Chondrocyte (in vitro differentiated cells): ENCODE data around the gene NLRC5. TPM values are rescaled to one million over a fixed set of nuclear protein-coding genes. Genes with fewer than 3 reads are reported as not detected.

ENCODE experiments used
- DNase-seq: peaks from one replicate; pipeline ENCODE4 v3.0.0; 2021; ENCODE audit warnings: mixed read lengths, low spot score
- H3K27ac Mint-ChIP-seq: one replicate; pipeline ENCODE4 v1.8.0; 2021; ENCODE audit warnings: mild to moderate bottlenecking, moderate library complexity, mixed read lengths; ENCODE audit not compliant: unreplicated experiment
- H3K27me3 Mint-ChIP-seq: 2 replicates; pipeline ENCODE4 v1.8.0; 2021; ENCODE audit warnings: low read depth, mixed read lengths
- H3K36me3 Mint-ChIP-seq: 2 replicates; pipeline ENCODE4 v1.8.0; 2021; ENCODE audit warnings: low read depth, mixed read lengths
- H3K4me1 Mint-ChIP-seq: 2 replicates; pipeline ENCODE4 v1.8.0; 2021; ENCODE audit warnings: low read depth, mild to moderate bottlenecking, mixed read lengths
- H3K4me3 Mint-ChIP-seq: one replicate; pipeline ENCODE4 v1.8.0; 2021; ENCODE audit warnings: mild to moderate bottlenecking, moderate library complexity, mixed read lengths; ENCODE audit not compliant: unreplicated experiment
- H3K9me3 Mint-ChIP-seq: 2 replicates; pipeline ENCODE4 v1.8.0; 2021; ENCODE audit warnings: low read depth, mixed read lengths
- total RNA-seq: library from RNA; stranded (reverse); gene quantifications from 3 replicates; pipeline ENCODE4 v1.2.1, GENCODE V29; 2021
- TF ChIP-seq, protein P1 (sequence below): fragments of 200-600 bp; sonication (generic); IDR thresholded peaks from 2 replicates; pipeline ENCODE4 v1.5.0; 2021; ENCODE audit warnings: antibody characterized with exemption, mild to moderate bottlenecking, moderate library complexity

The NLRC5 gene
- total RNA-seq, 1 donor from 2014 or later, result 6.3 TPM

DNA sequence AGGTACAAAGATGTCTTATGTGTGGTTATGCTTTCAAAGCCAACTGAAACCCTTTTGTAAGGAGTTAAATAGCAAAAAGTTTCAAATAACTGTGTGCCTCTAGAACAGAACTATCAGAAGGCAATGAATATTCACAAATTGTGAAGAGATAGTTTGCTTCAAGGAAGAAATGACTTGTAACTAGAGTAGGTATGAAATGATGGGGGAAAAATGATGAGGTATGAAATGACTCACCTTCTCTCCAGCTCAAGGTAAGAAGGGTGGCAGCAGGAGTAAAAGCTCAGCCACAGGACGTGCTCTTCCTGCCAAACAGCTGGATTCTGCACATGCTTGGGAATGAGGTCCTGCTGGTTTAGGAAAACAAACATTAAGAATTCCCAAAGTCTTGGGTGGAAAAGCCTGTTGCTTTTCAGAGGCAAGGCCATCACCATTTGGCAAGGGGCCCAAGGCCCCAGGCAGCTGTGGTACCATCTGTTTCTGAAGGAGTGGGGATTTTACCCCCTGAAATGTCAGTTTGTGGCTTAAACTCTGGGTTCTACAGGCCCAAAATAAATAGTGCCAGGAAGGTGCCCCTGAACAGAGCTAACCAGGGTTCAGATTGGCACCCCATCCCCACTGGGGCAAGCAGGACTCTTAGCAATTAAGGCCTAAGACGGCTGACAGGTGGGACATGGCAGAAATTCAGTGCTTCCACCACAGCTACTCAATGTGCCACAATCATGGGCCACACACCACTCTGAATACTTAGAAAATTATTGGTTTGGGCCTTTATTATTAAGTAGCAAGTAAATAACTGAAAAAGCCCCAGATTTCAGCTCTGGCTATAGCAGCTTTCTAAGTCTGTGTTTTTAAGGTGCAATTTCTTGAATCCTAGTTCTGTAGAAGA lies 44.2 kb upstream of the NLRC5 start:
- H3K4me3 Mint-ChIP-seq, result no peak overlapping the region
- no peak for DNase-seq
- no peaks in the 10 kb centered on the region for H3K9me3 Mint-ChIP-seq
- TF ChIP-seq, protein P1, sequence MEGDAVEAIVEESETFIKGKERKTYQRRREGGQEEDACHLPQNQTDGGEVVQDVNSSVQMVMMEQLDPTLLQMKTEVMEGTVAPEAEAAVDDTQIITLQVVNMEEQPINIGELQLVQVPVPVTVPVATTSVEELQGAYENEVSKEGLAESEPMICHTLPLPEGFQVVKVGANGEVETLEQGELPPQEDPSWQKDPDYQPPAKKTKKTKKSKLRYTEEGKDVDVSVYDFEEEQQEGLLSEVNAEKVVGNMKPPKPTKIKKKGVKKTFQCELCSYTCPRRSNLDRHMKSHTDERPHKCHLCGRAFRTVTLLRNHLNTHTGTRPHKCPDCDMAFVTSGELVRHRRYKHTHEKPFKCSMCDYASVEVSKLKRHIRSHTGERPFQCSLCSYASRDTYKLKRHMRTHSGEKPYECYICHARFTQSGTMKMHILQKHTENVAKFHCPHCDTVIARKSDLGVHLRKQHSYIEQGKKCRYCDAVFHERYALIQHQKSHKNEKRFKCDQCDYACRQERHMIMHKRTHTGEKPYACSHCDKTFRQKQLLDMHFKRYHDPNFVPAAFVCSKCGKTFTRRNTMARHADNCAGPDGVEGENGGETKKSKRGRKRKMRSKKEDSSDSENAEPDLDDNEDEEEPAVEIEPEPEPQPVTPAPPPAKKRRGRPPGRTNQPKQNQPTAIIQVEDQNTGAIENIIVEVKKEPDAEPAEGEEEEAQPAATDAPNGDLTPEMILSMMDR, result no peak
- H3K36me3 Mint-ChIP-seq, result peaks cover 30% of the 10 kb centered on the region
- H3K4me1 Mint-ChIP-seq, result peaks cover 51% of the 10 kb centered on the region
- no peaks in the 10 kb centered on the region for H3K27me3 Mint-ChIP-seq
- peak overlapping the region; percentile 49 for H3K27ac Mint-ChIP-seq

DNA sequence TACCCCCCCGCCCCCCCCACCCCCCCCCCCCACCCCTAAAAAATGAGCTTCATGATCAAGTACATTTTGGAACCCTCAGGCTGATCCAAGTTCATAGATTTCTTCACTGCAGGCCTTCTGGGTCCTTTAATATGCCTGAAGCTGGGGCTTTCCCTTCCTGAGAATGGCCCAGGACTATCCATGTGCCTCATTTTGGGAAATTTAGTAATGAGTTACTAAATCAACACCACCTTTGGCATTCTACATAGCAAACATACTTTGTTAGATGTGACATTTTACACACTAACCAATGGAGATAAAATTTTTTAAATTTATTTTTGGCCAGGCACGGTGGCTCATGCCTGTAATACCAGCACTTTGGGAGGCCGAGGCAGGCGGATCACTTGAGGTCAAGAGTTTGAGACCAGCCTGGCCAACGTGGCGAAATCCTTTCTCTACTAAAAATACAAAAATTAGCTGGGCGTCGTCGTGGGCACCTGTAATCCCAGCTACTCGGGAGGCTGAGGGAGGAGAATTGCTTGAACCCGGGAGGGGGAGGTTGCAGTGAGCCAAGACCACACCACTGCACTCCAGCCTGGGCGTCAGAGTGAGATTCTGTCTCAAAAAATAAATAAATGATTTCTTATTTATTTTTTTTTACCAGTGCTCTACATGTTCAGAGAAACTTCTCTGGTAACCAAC lies 43.4 kb upstream of the NLRC5 start:
- Mint-ChIP-seq H3K4me1 (peaks cover 46% of the 10 kb centered on the region), H3K27me3 (no peaks in the 10 kb centered on the region), H3K4me3 (no peak overlapping the region), H3K9me3 (no peaks in the 10 kb centered on the region), H3K27ac (peak overlapping the region; percentile 85), H3K36me3 (peaks cover 27% of the 10 kb centered on the region)
- TF ChIP-seq, protein P1, result no peak
- no peak for DNase-seq

DNA sequence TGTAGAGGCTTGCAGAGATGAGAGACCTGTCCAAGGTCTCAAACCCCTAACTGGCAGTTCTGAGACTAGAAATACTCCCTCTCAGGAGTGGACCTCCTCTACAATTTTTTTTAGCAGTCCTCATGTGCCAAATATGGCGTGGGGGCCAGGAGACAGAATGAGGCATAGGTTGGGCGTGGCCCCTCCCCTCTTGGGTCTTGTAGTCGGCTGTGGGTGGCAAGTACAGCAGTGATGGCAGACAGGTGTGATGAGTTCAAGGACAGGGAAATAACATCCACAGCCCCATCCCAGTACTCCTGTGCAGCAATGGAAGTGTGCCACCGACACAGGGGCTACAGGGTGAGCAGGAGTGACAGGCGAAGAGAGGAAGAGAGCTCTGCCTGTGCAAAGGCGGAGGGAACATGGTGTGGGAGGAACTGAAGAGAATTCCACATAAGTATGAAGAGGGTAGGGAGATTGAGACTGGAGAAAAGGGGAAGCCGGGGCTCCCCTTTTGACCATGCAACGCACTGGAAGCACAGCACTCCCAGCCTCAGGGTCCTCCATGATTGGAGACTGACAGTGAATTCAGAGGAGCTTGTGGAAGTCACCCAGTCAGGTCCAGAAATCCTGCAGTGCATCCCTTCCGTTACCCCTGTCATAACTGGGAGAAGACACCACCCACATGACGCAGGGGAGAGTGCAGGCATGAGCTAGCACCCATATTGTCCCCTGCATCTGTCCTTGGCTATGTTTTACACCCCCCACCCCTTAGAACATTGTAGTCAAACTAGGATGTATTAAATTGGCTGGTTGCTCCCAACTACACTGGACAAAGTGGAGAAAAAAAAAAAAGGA lies 42.4 kb upstream of the NLRC5 start:
- H3K4me1 Mint-ChIP-seq, result peaks cover 41% of the 10 kb centered on the region
- peak overlapping the region; percentile 36 for H3K27ac Mint-ChIP-seq
- TF ChIP-seq, protein P1, result no peak
- no peak for DNase-seq
- H3K27me3 Mint-ChIP-seq, result no peaks in the 10 kb centered on the region
- no peaks in the 10 kb centered on the region for H3K9me3 Mint-ChIP-seq
- peaks cover 20% of the 10 kb centered on the region for H3K36me3 Mint-ChIP-seq
- H3K4me3 Mint-ChIP-seq, result no peak overlapping the region

DNA sequence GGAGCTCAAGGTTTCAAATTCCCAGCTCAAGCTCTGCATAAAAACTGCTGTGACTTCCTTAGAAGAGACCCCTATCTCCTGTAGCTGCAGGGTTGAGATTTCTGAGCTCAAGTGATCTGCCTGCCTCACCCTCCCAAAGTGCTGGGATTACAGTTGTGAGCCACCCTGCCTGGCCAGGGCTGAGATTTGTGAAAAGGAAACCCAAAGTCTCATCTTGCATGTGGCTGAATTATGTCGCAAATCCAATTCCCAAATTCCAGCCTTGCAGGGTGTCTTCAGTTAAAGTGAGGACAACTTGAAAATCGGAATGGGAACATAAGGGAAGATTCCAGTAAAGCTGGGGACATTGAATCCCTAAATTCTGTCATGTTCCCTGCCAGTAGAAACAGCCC lies 41.8 kb upstream of the NLRC5 start:
- H3K4me3 Mint-ChIP-seq, result no peak overlapping the region
- no peak for DNase-seq
- TF ChIP-seq, protein P1, result no peak
- H3K4me1 Mint-ChIP-seq, result peaks cover 37% of the 10 kb centered on the region
- H3K27me3 Mint-ChIP-seq, result no peaks in the 10 kb centered on the region
- no peaks in the 10 kb centered on the region for H3K9me3 Mint-ChIP-seq
- peak overlapping the region; percentile 47 for H3K27ac Mint-ChIP-seq
- peaks cover 16% of the 10 kb centered on the region for H3K36me3 Mint-ChIP-seq

DNA sequence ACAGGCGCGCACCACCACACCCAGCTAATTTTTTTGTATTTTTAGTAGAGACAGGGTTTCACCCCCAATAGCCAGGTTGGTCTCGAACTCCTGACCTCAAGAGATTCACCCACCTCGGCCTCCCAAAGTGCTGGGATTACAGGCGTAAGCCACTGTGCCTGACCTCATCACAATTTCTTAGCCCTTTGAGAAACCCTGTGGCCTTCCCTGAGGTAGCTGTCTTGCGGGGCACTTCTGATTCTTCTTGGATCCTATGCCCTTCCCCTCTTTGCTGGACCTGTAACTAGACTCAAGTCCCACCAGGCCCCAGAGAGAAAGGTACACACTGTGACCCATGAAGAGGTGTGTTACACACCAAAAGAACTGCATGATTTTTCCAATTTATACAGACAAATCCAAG lies 41.1 kb upstream of the NLRC5 start:
- TF ChIP-seq, protein P1, result no peak
- Mint-ChIP-seq H3K27me3 (no peaks in the 10 kb centered on the region), H3K4me1 (peaks cover 30% of the 10 kb centered on the region), H3K4me3 (no peak overlapping the region), H3K9me3 (no peaks in the 10 kb centered on the region), H3K27ac (peak overlapping the region; percentile 47), H3K36me3 (peaks cover 10% of the 10 kb centered on the region)
- DNase-seq, result no peak
